ENCODE measurements around the gene ARHGAP26.
"Not testable (repeated sequence)": the region's sequence is repeated elsewhere in the genome, so short reads cannot be mapped to it uniquely, and the experiment has no call there.

The ARHGAP26 gene

GRCh38 chr5:143085319-143085917, 315.2 kb downstream of the ARHGAP26 start:
- no peak for DNase-seq (ENCODE audit: low read depth in 2 of 2)

- DNase-seq (ENCODE audit: low read depth in 2 of 2): no peak
Measured at GRCh38 chr5:143086546-143086907, 316.4 kb downstream of the ARHGAP26 start.

- no peak for DNase-seq (ENCODE audit: low read depth in 2 of 2)
Measured at GRCh38 chr5:143086908-143087637, 316.9 kb downstream of the ARHGAP26 start.

- not testable (repeated sequence) for DNase-seq (ENCODE audit: low read depth in 2 of 2)
Measured at GRCh38 chr5:143088702-143089101, 318.5 kb downstream of the ARHGAP26 start.

GRCh38 chr5:143090044-143090443, 319.9 kb downstream of the ARHGAP26 start:
- not testable (repeated sequence) for DNase-seq (ENCODE audit: low read depth in 2 of 2)

GRCh38 chr5:143092711-143093451, 322.7 kb downstream of the ARHGAP26 start:
- not testable (repeated sequence) for DNase-seq (ENCODE audit: low read depth in 2 of 2)

GRCh38 chr5:143093452-143094086, 323.4 kb downstream of the ARHGAP26 start:
- DNase-seq (ENCODE audit: low read depth in 2 of 2): no peak

GRCh38 chr5:143094087-143094521, 323.9 kb downstream of the ARHGAP26 start:
- peak; percentile 44 to 47 for DNase-seq (ENCODE audit: low read depth in 2 of 2)

- not testable (repeated sequence) for DNase-seq (ENCODE audit: low read depth in 2 of 2)
Measured at GRCh38 chr5:143094608-143095007, 324.4 kb downstream of the ARHGAP26 start.

GRCh38 chr5:143101121-143101520, 330.9 kb downstream of the ARHGAP26 start:
- no peak for DNase-seq (ENCODE audit: low read depth in 2 of 2)

GRCh38 chr5:143101725-143102386, 331.7 kb downstream of the ARHGAP26 start:
- no peak for DNase-seq (ENCODE audit: low read depth in 2 of 2)

- no peak for DNase-seq (ENCODE audit: low read depth in 2 of 2)
Measured at GRCh38 chr5:143102411-143102810, 332.2 kb downstream of the ARHGAP26 start.

- no peak for DNase-seq (ENCODE audit: low read depth in 2 of 2)
Measured at GRCh38 chr5:143105216-143105905, 335.2 kb downstream of the ARHGAP26 start.

GRCh38 chr5:143106174-143106573, 336.0 kb downstream of the ARHGAP26 start:
- peak; percentile 24 to 34 for DNase-seq (ENCODE audit: low read depth in 2 of 2)

GRCh38 chr5:143108498-143109128, 338.4 kb downstream of the ARHGAP26 start:
- no peak for DNase-seq (ENCODE audit: low read depth in 2 of 2)

- DNase-seq (ENCODE audit: low read depth in 2 of 2): no peak
Measured at GRCh38 chr5:143110591-143110990, 340.4 kb downstream of the ARHGAP26 start.

GRCh38 chr5:143111799-143112198, 341.6 kb downstream of the ARHGAP26 start:
- no peak for DNase-seq (ENCODE audit: low read depth in 2 of 2)

GRCh38 chr5:143113461-143113860, 343.3 kb downstream of the ARHGAP26 start:
- no peak for DNase-seq (ENCODE audit: low read depth in 2 of 2)

- no peak for DNase-seq (ENCODE audit: low read depth in 2 of 2)
Measured at GRCh38 chr5:143114481-143114880, 344.3 kb downstream of the ARHGAP26 start.

GRCh38 chr5:143115381-143115780, 345.2 kb downstream of the ARHGAP26 start:
- no peak for DNase-seq (ENCODE audit: low read depth in 2 of 2)

- DNase-seq (ENCODE audit: low read depth in 2 of 2): no peak
Measured at GRCh38 chr5:143116814-143117213, 346.6 kb downstream of the ARHGAP26 start.

Data from fibroblast of skin of left biceps (primary cell).